Activated CD4-positive, alpha-beta T cell treated with anti-CD3 and anti-CD28 coated beads, Interleukin-2, amount 10 ng/mL, durations not matched to agents 24 days and 14 days (primary cell): ENCODE results near the gene BPIFA1. TPM values are rescaled to one million over a fixed set of nuclear protein-coding genes. Genes with fewer than 3 reads are reported as not detected.

ENCODE experiments used
- DNase-seq: peaks from one replicate; pipeline ENCODE4 v3.0.0; 2022
- H3K27ac Mint-ChIP-seq: one replicate; pipeline ENCODE4 v1.8.0; 2022; ENCODE audit warnings: mild to moderate bottlenecking, mixed read lengths
- H3K27me3 Mint-ChIP-seq: one replicate; pipeline ENCODE4 v1.8.0; 2022; ENCODE audit warnings: mixed read lengths
- H3K36me3 Mint-ChIP-seq: one replicate; pipeline ENCODE4 v1.8.0; 2022; ENCODE audit warnings: low read depth, mild to moderate bottlenecking, mixed read lengths
- H3K4me1 Mint-ChIP-seq: one replicate; pipeline ENCODE4 v1.8.0; 2021; ENCODE audit warnings: mixed read lengths
- H3K4me3 Mint-ChIP-seq: one replicate; pipeline ENCODE4 v1.8.0; 2022; ENCODE audit warnings: mild to moderate bottlenecking, moderate library complexity, mixed read lengths
- H3K9me3 Mint-ChIP-seq: one replicate; pipeline ENCODE4 v1.8.0; 2021; ENCODE audit warnings: mixed read lengths
- intact Hi-C: fragments of 100-400 bp; cut with micrococcal nuclease; formaldehyde crosslinking; loops from one replicate; pipeline ENCODE4 v1.15.1; 2023
- total RNA-seq: library from RNA; stranded (reverse); gene quantifications from 2 replicates; pipeline ENCODE4 v1.2.3, GENCODE V29; 2022

BPIFA1 gene
- total RNA-seq, 1 donor from 2014 or later, result not detected

DNA sequence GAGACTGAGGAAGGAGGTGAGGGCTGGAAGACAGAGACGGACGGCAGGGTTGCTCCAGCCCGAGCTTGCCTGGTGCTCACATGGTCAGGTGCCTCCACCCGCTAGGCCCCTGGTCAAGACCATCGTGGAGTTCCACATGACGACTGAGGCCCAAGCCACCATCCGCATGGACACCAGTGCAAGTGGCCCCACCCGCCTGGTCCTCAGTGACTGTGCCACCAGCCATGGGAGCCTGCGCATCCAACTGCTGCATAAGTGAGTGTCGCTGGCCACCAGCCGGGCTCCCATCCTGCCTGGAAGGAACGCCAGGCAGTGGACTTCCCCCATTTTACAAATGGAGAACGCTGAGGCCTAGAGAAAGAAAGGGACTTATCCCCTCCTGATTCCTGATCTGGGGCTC lies 55.1 kb downstream of the BPIFA1 start:
- Mint-ChIP-seq H3K9me3 (no peaks in the 10 kb centered on the region), H3K4me1 (no peaks in the 10 kb centered on the region), H3K27me3 (peaks cover 6% of the 10 kb centered on the region), H3K36me3 (no peaks in the 10 kb centered on the region), H3K4me3 (no peak overlapping the region), H3K27ac (no peak overlapping the region)
- no peak for DNase-seq
- intact Hi-C loops, result no loop called here

- H3K36me3 Mint-ChIP-seq, result no peaks in the 10 kb centered on the region
- no peaks in the 10 kb centered on the region for H3K4me1 Mint-ChIP-seq
- DNase-seq, result no peak
- intact Hi-C loops, result no loop called here
- peaks cover 6% of the 10 kb centered on the region for H3K27me3 Mint-ChIP-seq
- H3K9me3 Mint-ChIP-seq, result no peaks in the 10 kb centered on the region
- H3K4me3 Mint-ChIP-seq, result no peak overlapping the region
- H3K27ac Mint-ChIP-seq, result no peak overlapping the region
Measured at GRCh38 chr20:33291416-33291815, 55.6 kb downstream of the BPIFA1 start.

GRCh38 chr20:33291830-33292355 lies 56.1 kb downstream of the BPIFA1 start:
- H3K27ac Mint-ChIP-seq, result no peak overlapping the region
- DNase-seq, result peak; percentile 90
- no peaks in the 10 kb centered on the region for H3K9me3 Mint-ChIP-seq
- H3K36me3 Mint-ChIP-seq, result no peaks in the 10 kb centered on the region
- H3K4me3 Mint-ChIP-seq, result no peak overlapping the region
- peaks cover 6% of the 10 kb centered on the region for H3K27me3 Mint-ChIP-seq
- intact Hi-C loops, result loop anchor here (1.0 kb wide), 1 partner anchor 390 kb away; no protein-coding TSS in a partner anchor
- no peaks in the 10 kb centered on the region for H3K4me1 Mint-ChIP-seq

Other genes starting within 250 kb of the BPIFA1 start
- gene SUN5, start 231.6 kb upstream of the BPIFA1 start, total RNA-seq, result not detected in 2 replicates
- gene BPIFB2, start 228.3 kb upstream of the BPIFA1 start, total RNA-seq, result not detected in 2 replicates
- gene BPIFB6, start 204.3 kb upstream of the BPIFA1 start, total RNA-seq, result not detected in 2 replicates
- not detected in 2 replicates for gene BPIFB3, start 182.1 kb upstream of the BPIFA1 start, total RNA-seq
- not detected in 2 replicates for gene BPIFB4, start 156.4 kb upstream of the BPIFA1 start, total RNA-seq
- not detected in 2 replicates for gene BPIFA2, start 67.8 kb upstream of the BPIFA1 start, total RNA-seq
- not detected in 2 replicates for gene BPIFA3, start 18.6 kb upstream of the BPIFA1 start, total RNA-seq
- gene BPIFB1, start 47.2 kb downstream of the BPIFA1 start, total RNA-seq, result not detected in 2 replicates
- gene CDK5RAP1, start 165.5 kb downstream of the BPIFA1 start, total RNA-seq, result 49.9 and 52.9 TPM in 2 replicates
- gene SNTA1, start 207.8 kb downstream of the BPIFA1 start, total RNA-seq, result 0.91 and 1.0 TPM in 2 replicates